ENCODE data around the gene PRKCE.
A peak's percentile ranks its signal among the peaks of the same experiment; 100 is the strongest.

The PRKCE gene

GRCh38 chr2:45664635-45665261 lies 13.3 kb downstream of the PRKCE start:
- H3K4me3 ChIP-seq (ENCODE audit: low read depth in 1 of 2, low read length in 2 of 2) = no peak overlapping the region
- no peaks in the 10 kb centered on the region for H3K27me3 ChIP-seq (ENCODE audit: control insufficient read depth in 1 of 2, insufficient read depth in 2 of 2, low read length in 2 of 2)
- H3K9ac ChIP-seq (ENCODE audit: low read depth in 1 of 2, low read length in 2 of 2) = no peak overlapping the region
- H3K36me3 ChIP-seq (ENCODE audit: control insufficient read depth in 1 of 2, insufficient read depth in 2 of 2, low read length in 2 of 2) = no peaks in the 10 kb centered on the region
- no peak overlapping the region for H3K27ac ChIP-seq (ENCODE audit: low read depth, low read length)
- H3K9me3 ChIP-seq (ENCODE audit: control insufficient read depth in 1 of 2, low read length in 2 of 2) = no peaks in the 10 kb centered on the region
- peaks cover 0 to 9% of the 10 kb centered on the region in 2 donors for H3K4me1 ChIP-seq (ENCODE audit: control insufficient read depth in 1 of 2, insufficient read depth in 2 of 2, low read length in 2 of 2)

DNA sequence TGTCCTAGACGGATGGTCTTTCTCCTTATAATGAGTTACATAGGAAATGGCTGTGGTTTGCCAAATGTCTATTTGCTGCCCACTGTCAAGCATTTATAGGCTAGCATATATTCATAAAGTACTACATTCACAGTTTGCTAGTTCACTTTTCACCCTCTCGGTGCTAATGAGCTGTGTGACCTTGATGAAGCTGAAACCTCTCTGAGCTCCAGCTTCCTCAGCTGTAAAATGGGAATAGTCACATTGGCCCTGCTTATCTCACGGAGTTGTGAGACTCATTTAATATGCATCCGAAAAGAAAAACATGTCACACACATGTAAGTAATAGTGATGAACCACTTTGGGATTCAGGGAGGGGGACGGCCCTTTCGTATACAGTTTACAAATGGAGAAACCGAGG lies 17.0 kb downstream of the PRKCE start:
- Histone ChIP-seq H3K27ac (ENCODE audit: low read depth, low read length) (no peak overlapping the region), H3K9me3 (ENCODE audit: control insufficient read depth in 1 of 2, low read length in 2 of 2) (no peaks in the 10 kb centered on the region), H3K4me1 (ENCODE audit: control insufficient read depth in 1 of 2, insufficient read depth in 2 of 2, low read length in 2 of 2) (peaks cover 0 to 14% of the 10 kb centered on the region in 2 donors), H3K9ac (ENCODE audit: low read depth in 1 of 2, low read length in 2 of 2) (no peak overlapping the region), H3K27me3 (ENCODE audit: control insufficient read depth in 1 of 2, insufficient read depth in 2 of 2, low read length in 2 of 2) (no peaks in the 10 kb centered on the region), H3K36me3 (ENCODE audit: control insufficient read depth in 1 of 2, insufficient read depth in 2 of 2, low read length in 2 of 2) (no peaks in the 10 kb centered on the region), H3K4me3 (ENCODE audit: low read depth in 1 of 2, low read length in 2 of 2) (no peak overlapping the region)

- Histone ChIP-seq H3K27me3 (ENCODE audit: control insufficient read depth in 1 of 2, insufficient read depth in 2 of 2, low read length in 2 of 2) (no peaks in the 10 kb centered on the region), H3K4me3 (ENCODE audit: low read depth in 1 of 2, low read length in 2 of 2) (no peak overlapping the region), H3K9ac (ENCODE audit: low read depth in 1 of 2, low read length in 2 of 2) (no peak overlapping the region), H3K9me3 (ENCODE audit: control insufficient read depth in 1 of 2, low read length in 2 of 2) (no peaks in the 10 kb centered on the region), H3K27ac (ENCODE audit: low read depth, low read length) (no peak overlapping the region), H3K4me1 (ENCODE audit: control insufficient read depth in 1 of 2, insufficient read depth in 2 of 2, low read length in 2 of 2) (peaks cover 3 to 18% of the 10 kb centered on the region in 2 donors), H3K36me3 (ENCODE audit: control insufficient read depth in 1 of 2, insufficient read depth in 2 of 2, low read length in 2 of 2) (no peaks in the 10 kb centered on the region)
These were observed 17.6 kb downstream of the PRKCE start for GRCh38 chr2:45669032-45669486.

DNA sequence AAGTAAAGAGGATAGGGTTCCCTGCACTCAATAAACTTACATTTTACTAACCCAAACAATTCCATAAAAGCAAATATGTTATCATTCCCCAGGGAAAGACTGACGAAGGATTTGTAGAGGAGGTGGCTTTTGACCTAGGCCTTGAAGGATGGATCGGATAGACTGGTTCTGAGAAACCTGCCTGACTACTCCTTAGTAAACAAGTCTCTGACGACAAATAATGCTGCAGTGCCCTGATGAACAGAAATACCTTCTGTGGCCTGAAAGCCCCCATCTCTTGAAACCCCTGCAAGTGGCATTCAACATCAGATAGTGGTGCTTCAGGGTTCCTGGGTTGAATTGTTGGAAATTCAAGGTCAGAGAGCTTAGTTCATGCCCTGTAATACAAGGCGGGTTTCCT lies 19.2 kb downstream of the PRKCE start:
- Histone ChIP-seq H3K27me3 (ENCODE audit: control insufficient read depth in 1 of 2, insufficient read depth in 2 of 2, low read length in 2 of 2) (no peaks in the 10 kb centered on the region), H3K4me3 (ENCODE audit: low read depth in 1 of 2, low read length in 2 of 2) (no peak overlapping the region), H3K36me3 (ENCODE audit: control insufficient read depth in 1 of 2, insufficient read depth in 2 of 2, low read length in 2 of 2) (no peaks in the 10 kb centered on the region), H3K9me3 (ENCODE audit: control insufficient read depth in 1 of 2, low read length in 2 of 2) (no peaks in the 10 kb centered on the region), H3K9ac (ENCODE audit: low read depth in 1 of 2, low read length in 2 of 2) (no peak overlapping the region), H3K4me1 (ENCODE audit: control insufficient read depth in 1 of 2, insufficient read depth in 2 of 2, low read length in 2 of 2) (peaks cover 17 to 32% of the 10 kb centered on the region in 2 donors), H3K27ac (ENCODE audit: low read depth, low read length) (no peak overlapping the region)

DNA sequence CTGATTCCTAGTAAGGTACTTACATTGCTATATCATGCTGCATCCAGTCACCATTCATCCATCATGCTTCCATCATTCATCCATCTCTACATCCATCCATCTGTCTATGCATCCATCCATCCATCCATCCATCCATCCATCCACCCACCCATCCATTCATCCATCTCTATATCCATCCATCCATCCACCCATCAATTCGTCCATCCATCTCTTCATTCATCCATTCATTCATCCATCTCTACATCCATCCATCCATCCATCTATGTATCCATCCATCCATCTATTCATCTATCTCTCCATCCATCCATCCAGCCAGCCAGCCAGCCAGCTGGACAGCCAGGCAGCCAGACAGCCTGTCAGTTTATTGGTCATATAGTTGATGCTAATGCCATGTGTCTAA lies 20.7 kb downstream of the PRKCE start:
- H3K36me3 ChIP-seq (ENCODE audit: control insufficient read depth in 1 of 2, insufficient read depth in 2 of 2, low read length in 2 of 2) = no peaks in the 10 kb centered on the region
- H3K9ac ChIP-seq (ENCODE audit: low read depth in 1 of 2, low read length in 2 of 2) = no peak overlapping the region
- H3K27me3 ChIP-seq (ENCODE audit: control insufficient read depth in 1 of 2, insufficient read depth in 2 of 2, low read length in 2 of 2) = no peaks in the 10 kb centered on the region
- H3K27ac ChIP-seq (ENCODE audit: low read depth, low read length) = no peak overlapping the region
- no peak overlapping the region for H3K4me3 ChIP-seq (ENCODE audit: low read depth in 1 of 2, low read length in 2 of 2)
- H3K9me3 ChIP-seq (ENCODE audit: control insufficient read depth in 1 of 2, low read length in 2 of 2) = no peaks in the 10 kb centered on the region
- peaks cover 21 to 37% of the 10 kb centered on the region in 2 donors for H3K4me1 ChIP-seq (ENCODE audit: control insufficient read depth in 1 of 2, insufficient read depth in 2 of 2, low read length in 2 of 2)

DNA sequence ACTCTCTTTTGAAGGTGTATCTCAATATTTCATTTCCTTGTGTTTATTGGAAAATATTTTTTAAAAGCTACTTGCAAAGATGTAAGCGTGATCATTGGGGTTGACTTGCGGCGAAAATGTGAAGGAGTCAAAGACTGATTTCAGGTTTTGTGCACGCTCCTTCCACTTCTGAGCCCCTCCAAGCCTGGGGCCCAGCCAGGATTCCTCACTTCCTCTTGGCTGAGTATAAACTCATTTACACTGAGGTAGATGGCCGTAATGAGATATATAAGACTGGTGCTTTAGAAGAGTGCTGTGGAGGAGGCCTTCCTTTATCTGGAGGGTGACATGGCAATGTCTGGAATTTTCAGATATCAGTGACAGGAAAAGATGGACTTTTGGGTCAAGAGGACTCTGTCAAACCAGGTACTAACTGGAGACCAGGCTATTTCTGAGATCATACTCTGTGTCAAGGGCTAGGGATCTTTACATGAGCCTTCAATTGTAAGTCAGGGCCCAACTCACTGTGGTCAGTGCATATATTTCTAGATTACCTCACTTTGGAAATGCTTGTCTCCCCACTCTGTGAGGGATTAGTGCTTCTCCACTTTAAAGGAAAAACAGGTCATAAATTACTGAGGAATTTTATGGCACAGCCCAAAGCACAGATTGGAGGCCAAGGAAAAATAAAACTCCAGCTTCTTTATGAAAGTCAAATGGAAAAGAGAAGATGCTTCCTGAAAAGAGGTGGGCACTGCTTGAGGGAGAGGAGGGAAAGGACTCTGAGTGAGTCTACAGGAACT lies 22.8 kb downstream of the PRKCE start:
- Histone ChIP-seq H3K4me3 (ENCODE audit: low read depth in 1 of 2, low read length in 2 of 2) (no peak overlapping the region), H3K27ac (ENCODE audit: low read depth, low read length) (peak overlapping the region; percentile 3), H3K36me3 (ENCODE audit: control insufficient read depth in 1 of 2, insufficient read depth in 2 of 2, low read length in 2 of 2) (no peaks in the 10 kb centered on the region), H3K4me1 (ENCODE audit: control insufficient read depth in 1 of 2, insufficient read depth in 2 of 2, low read length in 2 of 2) (peaks cover 21 to 29% of the 10 kb centered on the region in 2 donors), H3K9ac (ENCODE audit: low read depth in 1 of 2, low read length in 2 of 2) (no peak overlapping the region), H3K9me3 (ENCODE audit: control insufficient read depth in 1 of 2, low read length in 2 of 2) (no peaks in the 10 kb centered on the region), H3K27me3 (ENCODE audit: control insufficient read depth in 1 of 2, insufficient read depth in 2 of 2, low read length in 2 of 2) (no peaks in the 10 kb centered on the region)

DNA sequence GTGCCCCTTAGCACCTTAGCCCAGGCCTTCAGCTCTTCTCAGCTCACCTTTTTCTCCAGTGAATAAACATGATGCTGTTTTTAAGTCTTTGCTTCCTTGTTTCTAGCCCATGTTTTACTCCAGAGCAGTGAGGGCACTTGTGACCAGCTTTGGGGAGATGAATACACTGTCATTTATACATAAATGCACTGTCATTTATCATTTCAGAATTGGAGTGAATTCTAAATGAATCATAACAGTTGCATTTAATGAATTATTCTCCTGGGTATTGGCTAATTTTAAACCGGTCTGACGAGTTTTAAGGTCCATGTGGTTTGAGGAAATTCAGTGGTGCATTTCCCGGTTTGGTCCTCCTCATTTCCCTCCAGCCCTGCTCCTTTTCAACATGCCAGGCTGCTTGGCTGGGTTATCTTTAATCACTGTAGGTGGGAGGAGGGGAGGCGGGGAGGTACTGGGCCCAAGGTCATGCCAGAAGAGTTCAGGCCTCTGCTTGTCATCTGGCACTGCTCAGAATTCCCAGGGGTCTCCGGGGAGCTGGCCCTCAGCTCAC lies 23.9 kb downstream of the PRKCE start:
- H3K4me3 ChIP-seq (ENCODE audit: low read depth in 1 of 2, low read length in 2 of 2) = peak overlapping the region in 1 of 2 donors; percentile 20
- H3K27me3 ChIP-seq (ENCODE audit: control insufficient read depth in 1 of 2, insufficient read depth in 2 of 2, low read length in 2 of 2) = no peaks in the 10 kb centered on the region
- no peaks in the 10 kb centered on the region for H3K36me3 ChIP-seq (ENCODE audit: control insufficient read depth in 1 of 2, insufficient read depth in 2 of 2, low read length in 2 of 2)
- H3K9ac ChIP-seq (ENCODE audit: low read depth in 1 of 2, low read length in 2 of 2) = no peak overlapping the region
- H3K9me3 ChIP-seq (ENCODE audit: control insufficient read depth in 1 of 2, low read length in 2 of 2) = no peaks in the 10 kb centered on the region
- H3K4me1 ChIP-seq (ENCODE audit: control insufficient read depth in 1 of 2, insufficient read depth in 2 of 2, low read length in 2 of 2) = peaks cover 25 to 37% of the 10 kb centered on the region in 2 donors
- peak overlapping the region; percentile 43 for H3K27ac ChIP-seq (ENCODE audit: low read depth, low read length)

- no peak overlapping the region for H3K27ac ChIP-seq (ENCODE audit: low read depth, low read length)
- no peaks in the 10 kb centered on the region for H3K9me3 ChIP-seq (ENCODE audit: control insufficient read depth in 1 of 2, low read length in 2 of 2)
- no peaks in the 10 kb centered on the region for H3K36me3 ChIP-seq (ENCODE audit: control insufficient read depth in 1 of 2, insufficient read depth in 2 of 2, low read length in 2 of 2)
- no peaks in the 10 kb centered on the region for H3K27me3 ChIP-seq (ENCODE audit: control insufficient read depth in 1 of 2, insufficient read depth in 2 of 2, low read length in 2 of 2)
- peaks cover 31 to 36% of the 10 kb centered on the region in 2 donors for H3K4me1 ChIP-seq (ENCODE audit: control insufficient read depth in 1 of 2, insufficient read depth in 2 of 2, low read length in 2 of 2)
- H3K4me3 ChIP-seq (ENCODE audit: low read depth in 1 of 2, low read length in 2 of 2) = no peak overlapping the region
- H3K9ac ChIP-seq (ENCODE audit: low read depth in 1 of 2, low read length in 2 of 2) = no peak overlapping the region
These were observed 24.6 kb downstream of the PRKCE start for GRCh38 chr2:45676088-45676487.

DNA sequence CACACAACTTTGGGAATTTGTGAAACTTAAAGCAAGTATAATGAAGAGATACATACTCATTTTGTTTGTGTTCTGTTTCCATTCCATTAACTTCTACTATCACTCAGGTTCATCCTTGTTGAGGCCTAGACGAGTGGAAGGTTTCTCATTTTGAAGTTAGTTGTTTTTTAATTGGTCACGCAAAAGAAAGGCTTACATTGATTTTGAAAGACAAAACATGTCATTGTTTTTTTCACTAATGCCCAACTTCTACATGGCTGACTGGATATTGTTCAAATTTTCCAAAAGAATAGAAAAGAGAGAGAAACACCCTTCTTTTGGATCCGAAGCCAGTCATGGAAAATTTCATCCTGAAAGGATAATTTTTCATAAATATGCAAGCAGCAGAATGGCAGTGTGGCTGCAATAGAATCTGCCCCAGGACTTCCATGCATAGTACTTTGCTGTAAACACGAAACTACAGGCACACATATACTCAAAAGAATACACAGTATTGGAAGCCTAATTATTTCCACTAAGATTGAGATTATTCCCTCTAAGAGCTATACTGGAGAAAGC lies 27.4 kb downstream of the PRKCE start:
- Histone ChIP-seq H3K4me1 (ENCODE audit: control insufficient read depth in 1 of 2, insufficient read depth in 2 of 2, low read length in 2 of 2) (peaks cover 35 to 53% of the 10 kb centered on the region in 2 donors), H3K27me3 (ENCODE audit: control insufficient read depth in 1 of 2, insufficient read depth in 2 of 2, low read length in 2 of 2) (no peaks in the 10 kb centered on the region), H3K4me3 (ENCODE audit: low read depth in 1 of 2, low read length in 2 of 2) (no peak overlapping the region), H3K36me3 (ENCODE audit: control insufficient read depth in 1 of 2, insufficient read depth in 2 of 2, low read length in 2 of 2) (no peaks in the 10 kb centered on the region), H3K9me3 (ENCODE audit: control insufficient read depth in 1 of 2, low read length in 2 of 2) (no peaks in the 10 kb centered on the region), H3K9ac (ENCODE audit: low read depth in 1 of 2, low read length in 2 of 2) (no peak overlapping the region), H3K27ac (ENCODE audit: low read depth, low read length) (no peak overlapping the region)

DNA sequence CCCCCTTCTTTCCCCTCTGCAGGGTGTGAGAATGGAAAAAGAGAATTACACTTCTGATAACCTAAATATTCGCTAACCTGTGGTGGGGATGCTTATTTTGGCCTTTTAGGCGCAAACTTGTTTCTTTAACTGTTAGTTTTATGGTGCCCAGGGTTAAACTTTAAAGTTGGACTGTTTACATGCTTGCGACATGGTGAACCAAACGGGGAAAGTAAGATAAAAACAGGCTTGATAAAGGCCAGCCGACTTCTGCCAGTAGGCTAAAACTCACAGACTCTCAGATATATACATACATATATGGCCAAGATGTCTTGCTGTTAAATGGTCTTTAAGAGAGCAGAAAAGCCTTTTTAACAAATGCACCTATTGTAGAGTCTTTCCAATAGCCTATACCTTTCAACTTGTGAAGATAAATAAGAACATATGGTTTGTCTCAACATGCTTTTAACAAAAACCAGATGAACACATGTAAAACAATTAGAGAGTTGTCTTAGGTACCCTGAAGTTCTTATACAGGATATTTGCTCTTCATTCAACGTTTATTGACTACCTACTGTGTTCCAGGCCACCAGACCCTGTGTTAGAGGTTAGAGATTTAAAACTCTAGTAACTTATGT lies 29.0 kb downstream of the PRKCE start:
- Histone ChIP-seq H3K4me1 (ENCODE audit: control insufficient read depth in 1 of 2, insufficient read depth in 2 of 2, low read length in 2 of 2) (peaks cover 21 to 51% of the 10 kb centered on the region in 2 donors), H3K27me3 (ENCODE audit: control insufficient read depth in 1 of 2, insufficient read depth in 2 of 2, low read length in 2 of 2) (no peaks in the 10 kb centered on the region), H3K9me3 (ENCODE audit: control insufficient read depth in 1 of 2, low read length in 2 of 2) (no peaks in the 10 kb centered on the region), H3K27ac (ENCODE audit: low read depth, low read length) (no peak overlapping the region), H3K4me3 (ENCODE audit: low read depth in 1 of 2, low read length in 2 of 2) (no peak overlapping the region), H3K9ac (ENCODE audit: low read depth in 1 of 2, low read length in 2 of 2) (no peak overlapping the region), H3K36me3 (ENCODE audit: control insufficient read depth in 1 of 2, insufficient read depth in 2 of 2, low read length in 2 of 2) (no peaks in the 10 kb centered on the region)
